D721Med (cell line): ENCODE measurements around the gene SEL1L3.

Experiments used
- DNase-seq: peaks from one replicate; pipeline ENCODE4 v3.0.0; 2011; ENCODE audit warnings: low spot score; ENCODE audit not compliant: insufficient read length
- FAIRE-seq: peaks from 2 replicates; lab custom pipeline; 2011; peaks lifted over from hg19 to GRCh38; lab: Jason Lieb, UNC
- TF ChIP-seq, protein P1 (sequence below): IDR thresholded peaks from 2 replicates; pipeline ENCODE4 v1.5.1; 2012; ENCODE audit warnings: mild to moderate bottlenecking, control low read depth; ENCODE audit not compliant: insufficient read depth; ENCODE audit errors: missing control alignments

The SEL1L3 gene

DNA sequence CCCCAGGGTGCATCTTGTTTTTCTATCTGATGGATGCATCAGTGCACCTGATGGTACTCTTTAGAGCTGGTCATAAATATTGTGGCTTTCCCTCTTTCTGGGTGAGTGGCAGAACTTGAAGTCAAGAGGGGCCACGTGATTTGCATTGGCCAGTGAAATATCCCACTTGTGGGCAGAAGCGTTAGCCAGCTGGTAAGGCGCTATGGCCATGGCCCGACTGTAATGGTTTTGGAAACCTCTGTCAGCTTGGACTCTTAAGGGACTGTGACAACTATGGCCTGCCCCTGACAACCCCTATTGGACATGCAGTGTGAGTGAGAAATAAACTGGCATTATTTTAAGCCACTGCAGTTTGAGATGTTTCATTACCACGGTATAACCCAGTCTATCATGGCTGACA lies 72.8 kb downstream of the SEL1L3 start:
- TF ChIP-seq, protein P1, sequence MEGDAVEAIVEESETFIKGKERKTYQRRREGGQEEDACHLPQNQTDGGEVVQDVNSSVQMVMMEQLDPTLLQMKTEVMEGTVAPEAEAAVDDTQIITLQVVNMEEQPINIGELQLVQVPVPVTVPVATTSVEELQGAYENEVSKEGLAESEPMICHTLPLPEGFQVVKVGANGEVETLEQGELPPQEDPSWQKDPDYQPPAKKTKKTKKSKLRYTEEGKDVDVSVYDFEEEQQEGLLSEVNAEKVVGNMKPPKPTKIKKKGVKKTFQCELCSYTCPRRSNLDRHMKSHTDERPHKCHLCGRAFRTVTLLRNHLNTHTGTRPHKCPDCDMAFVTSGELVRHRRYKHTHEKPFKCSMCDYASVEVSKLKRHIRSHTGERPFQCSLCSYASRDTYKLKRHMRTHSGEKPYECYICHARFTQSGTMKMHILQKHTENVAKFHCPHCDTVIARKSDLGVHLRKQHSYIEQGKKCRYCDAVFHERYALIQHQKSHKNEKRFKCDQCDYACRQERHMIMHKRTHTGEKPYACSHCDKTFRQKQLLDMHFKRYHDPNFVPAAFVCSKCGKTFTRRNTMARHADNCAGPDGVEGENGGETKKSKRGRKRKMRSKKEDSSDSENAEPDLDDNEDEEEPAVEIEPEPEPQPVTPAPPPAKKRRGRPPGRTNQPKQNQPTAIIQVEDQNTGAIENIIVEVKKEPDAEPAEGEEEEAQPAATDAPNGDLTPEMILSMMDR: no peak
- no peak for DNase-seq
- no peak for FAIRE-seq

DNA sequence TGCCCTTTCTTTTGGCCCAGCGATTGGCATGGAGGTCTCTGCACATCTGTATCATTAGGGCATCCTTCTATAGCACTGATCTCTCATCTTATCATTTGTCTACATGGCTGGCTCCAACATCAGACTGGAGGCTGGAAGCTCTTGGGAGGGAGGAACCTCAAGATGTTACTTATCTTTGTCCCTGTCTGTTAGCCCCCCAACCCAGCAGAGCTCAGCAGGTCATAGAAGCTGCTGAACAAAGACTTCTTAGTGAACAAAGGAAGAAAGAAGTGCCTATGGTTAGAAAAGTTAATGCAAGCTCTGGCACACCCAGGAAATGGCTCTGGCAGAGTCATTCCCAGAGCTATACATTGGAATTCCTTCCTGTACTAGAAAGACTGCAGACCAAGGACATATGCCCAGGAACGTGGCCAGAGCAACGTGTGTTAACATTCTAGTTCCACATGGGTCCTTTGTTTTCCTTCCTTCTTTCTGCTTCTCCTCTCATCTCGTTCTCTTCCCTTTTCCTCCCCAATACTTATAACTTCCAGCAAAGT lies 74.0 kb downstream of the SEL1L3 start:
- no peak for FAIRE-seq
- no peak for DNase-seq
- TF ChIP-seq, protein P1: no peak

DNA sequence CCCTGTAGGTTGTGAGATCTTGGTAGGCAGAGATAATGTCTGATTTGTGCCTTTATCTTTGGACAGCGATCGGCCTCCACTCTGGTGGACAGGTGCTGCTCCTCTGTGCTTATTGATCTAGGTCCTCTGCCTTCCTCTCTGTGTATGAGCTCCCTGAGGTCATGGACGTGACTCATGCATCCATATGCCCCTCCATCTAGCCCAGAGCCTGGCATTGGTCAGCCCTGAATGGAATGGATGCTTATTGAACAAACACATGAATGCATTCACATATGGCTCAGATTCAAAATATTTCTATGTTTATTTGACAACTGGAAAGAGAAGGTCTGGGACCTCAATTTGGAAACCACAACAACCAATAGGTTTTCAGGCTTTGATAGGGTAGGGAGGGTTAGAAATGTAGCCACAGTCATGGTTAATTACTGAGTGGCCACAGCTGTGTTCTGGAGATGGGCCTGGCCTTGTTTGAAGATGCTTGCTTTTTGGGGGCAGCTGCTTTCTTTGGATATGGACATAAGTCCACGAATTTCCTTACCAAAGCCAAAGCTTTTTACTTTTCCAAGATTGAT lies 76.2 kb downstream of the SEL1L3 start:
- FAIRE-seq (no peak), DNase-seq (no peak)
- TF ChIP-seq, protein P1: no peak

DNA sequence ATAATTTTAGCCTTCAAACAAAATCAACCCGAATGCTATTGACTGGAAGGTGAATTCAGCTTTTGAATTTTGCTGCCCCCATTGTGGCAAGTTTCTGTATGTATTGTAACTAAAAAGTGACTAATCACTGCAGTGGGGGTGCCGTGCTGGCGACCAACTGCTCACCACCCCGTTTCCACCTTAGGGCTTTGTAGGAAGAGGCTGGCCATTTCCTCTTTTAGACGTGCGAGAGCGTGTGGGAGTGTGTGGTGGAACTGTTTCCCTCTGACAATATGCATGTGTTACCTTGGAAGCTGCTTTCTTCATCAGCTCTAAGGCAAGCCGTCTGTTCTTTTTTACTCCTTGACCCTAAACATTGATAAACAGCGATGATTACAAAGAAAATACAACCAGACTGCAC lies 78.8 kb downstream of the SEL1L3 start:
- FAIRE-seq (no peak), DNase-seq (no peak)
- TF ChIP-seq, protein P1: no peak

DNA sequence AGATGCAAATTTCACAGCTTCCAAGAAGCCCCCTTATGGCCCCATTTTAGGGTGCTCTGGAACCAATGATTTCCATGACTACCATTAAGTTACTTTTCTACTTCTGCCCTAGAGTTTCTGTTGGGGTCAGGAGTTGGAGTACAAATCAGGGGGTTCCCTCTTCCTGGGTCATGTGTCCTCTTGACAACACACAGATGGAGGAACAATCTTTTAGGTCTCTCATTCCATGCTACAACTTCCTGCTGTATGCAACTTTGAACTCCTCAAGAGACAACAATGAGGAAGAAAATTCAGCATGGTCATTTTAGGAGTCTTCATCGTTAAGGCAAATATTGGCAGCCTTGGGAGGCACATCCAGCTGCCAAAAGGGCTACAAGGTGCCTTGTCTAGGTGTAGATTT lies 79.7 kb downstream of the SEL1L3 start:
- DNase-seq (no peak), FAIRE-seq (no peak)
- TF ChIP-seq, protein P1: no peak

DNA sequence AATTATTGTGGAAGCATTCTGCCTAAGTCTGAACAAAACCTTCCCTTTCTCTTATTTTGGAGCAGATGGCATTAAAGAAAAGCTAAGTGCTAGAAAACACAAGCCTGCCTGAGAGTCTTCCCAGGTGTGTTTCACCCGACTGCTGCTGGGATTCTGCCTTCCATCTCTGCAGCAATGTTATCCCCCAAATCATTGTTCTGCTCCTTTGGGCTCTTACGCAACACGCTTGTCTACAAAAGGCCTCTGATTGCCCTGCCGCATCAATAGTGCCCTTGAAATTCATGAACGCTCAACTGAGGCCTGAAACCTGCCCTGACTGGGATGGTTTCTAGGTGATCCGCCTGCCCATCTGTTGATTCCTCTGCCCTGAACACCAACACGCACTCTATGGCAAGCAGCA lies 80.3 kb downstream of the SEL1L3 start:
- no peak for FAIRE-seq
- DNase-seq: no peak
- TF ChIP-seq, protein P1: no peak

DNA sequence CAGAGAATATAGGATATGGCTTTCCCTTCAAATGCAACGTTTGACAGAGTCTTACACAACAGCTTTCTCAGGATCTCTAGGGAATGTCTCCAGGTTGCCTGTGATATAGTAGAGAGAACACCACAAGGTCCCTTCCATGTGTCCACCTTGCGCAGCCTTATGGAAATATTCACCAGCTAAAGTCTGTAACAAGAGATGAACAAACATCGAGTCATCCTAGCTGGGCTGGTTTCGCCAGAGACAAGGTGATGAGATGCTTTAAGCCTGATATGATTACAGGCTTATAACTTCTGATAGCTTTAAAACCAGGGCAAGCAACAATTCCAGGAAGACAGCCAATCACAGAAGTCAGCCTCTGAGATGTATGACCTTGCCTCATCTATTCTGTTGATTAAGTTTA lies 83.8 kb downstream of the SEL1L3 start:
- no peak for FAIRE-seq
- TF ChIP-seq, protein P1: no peak
- DNase-seq: no peak
